Panc1 (cell line): Measurements from ENCODE around the gene SIK2. TPM values are rescaled to one million over a fixed set of nuclear protein-coding genes. Genes with fewer than 3 reads are reported as not detected.

Experiments
- ATAC-seq: fragments of 200-7000 bp; cut with Tn5 transposase; 2 replicates; pipeline ENCODE4 v1.9.1; 2020; ENCODE audit warnings: mild to moderate bottlenecking, moderate library complexity
- BruUV-seq: library from RNA; stranded (reverse); fragments of 400-500 nt; replicated peaks from 2 replicates; lab custom pipeline; 2021; lab: Mats Ljungman, UMichigan
- CTCF ChIA-PET: fragments of 300-600 bp; sonication (Branson Sonifier 250); formaldehyde crosslinking; loops from one replicate; lab custom pipeline; 2022; ENCODE audit warnings: antibody characterized with exemption; lab: Charles Lee
- POLR2A ChIA-PET: fragments of 300-600 bp; sonication (Branson Sonifier 250); formaldehyde crosslinking; loops from one replicate; lab custom pipeline; 2022; ENCODE audit warnings: antibody characterized with exemption; lab: Charles Lee
- DNase-seq: peaks from one replicate; pipeline ENCODE4 v3.0.0-alpha.2; 2010; ENCODE audit warnings: low read depth, low spot score
- H3K27ac ChIP-seq: 2 replicates; pipeline ENCODE4 v1.5.1; 2011; ENCODE audit warnings: mild to moderate bottlenecking, low read length, inconsistent platforms
- H3K27me3 ChIP-seq: fragments of 200-500 bp; sonication (Bioruptor generic); 2 replicates; pipeline ENCODE4 v1.6.0; 2014; ENCODE audit warnings: low read length, inconsistent platforms; ENCODE audit not compliant: control insufficient read depth, insufficient read depth
- H3K36me3 ChIP-seq: fragments of 200-500 bp; sonication (Bioruptor generic); 2 replicates; pipeline ENCODE4 v1.5.1; 2014; ENCODE audit warnings: inconsistent platforms, mild to moderate bottlenecking, low read length, moderate library complexity; ENCODE audit not compliant: control insufficient read depth, insufficient read depth
- H3K4me1 ChIP-seq: 2 replicates; pipeline ENCODE4 v1.5.1; 2011; ENCODE audit warnings: inconsistent platforms, mild to moderate bottlenecking, low read length, moderate library complexity; ENCODE audit not compliant: control insufficient read depth, insufficient read depth
- H3K4me3 ChIP-seq, 2 experiments: 2 replicates each; pipeline ENCODE4 v1.5.1; 2011 to 2012; ENCODE audit warnings: low read depth in 2 of 2, low read length in 2 of 2, mild to moderate bottlenecking in 2 of 2, inconsistent platforms in 1 of 2, moderate library complexity in 1 of 2
- H3K9me3 ChIP-seq: fragments of 200-500 bp; sonication (Bioruptor generic); 2 replicates; pipeline ENCODE4 v1.5.1; 2014; ENCODE audit warnings: low read depth, mild to moderate bottlenecking, inconsistent platforms, low read length, moderate library complexity; ENCODE audit not compliant: control insufficient read depth, insufficient read depth
- CTCF ChIP-seq: fragments of 450-650 bp; IDR thresholded peaks from 2 replicates; pipeline ENCODE4 v1.5.1; 2017; ENCODE audit warnings: mild to moderate bottlenecking
- POLR2AphosphoS5 ChIP-seq: IDR thresholded peaks from 2 replicates; pipeline ENCODE4 v1.6.1; 2012; ENCODE audit warnings: mild to moderate bottlenecking, low read depth, low read length, moderate library complexity
- REST ChIP-seq, 2 experiments: IDR thresholded peaks; 2 replicates each; pipeline ENCODE4 v1.6.1; 2011 to 2012; ENCODE audit warnings: low read depth in 2 of 2, control low read depth in 1 of 2, low read length in 1 of 2, mild to moderate bottlenecking in 1 of 2, moderate library complexity in 1 of 2; ENCODE audit not compliant: insufficient read depth in 1 of 2
- SIN3A ChIP-seq: IDR thresholded peaks from 2 replicates; pipeline ENCODE4 v1.6.1; 2012; ENCODE audit warnings: low read depth, mild to moderate bottlenecking, low read length, moderate library complexity, borderline replicate concordance; ENCODE audit not compliant: insufficient read depth
- TCF7L2 ChIP-seq: IDR thresholded peaks from 2 replicates; pipeline ENCODE4 v1.6.1; 2011; ENCODE audit warnings: mild to moderate bottlenecking, low read depth, low read length, inconsistent platforms
- in situ Hi-C: cut with HindIII; loops from 2 replicates; pipeline ENCODE4 v1.10.0; 2016; ENCODE audit warnings: low sequenced_read_pairs, low pct_unique_long_range_greater_than_20kb
- intact Hi-C: fragments of 100-400 bp; cut with micrococcal nuclease; formaldehyde crosslinking; loops from one replicate; pipeline ENCODE4 v1.10.0; 2022; ENCODE audit not compliant: unreplicated experiment
- total RNA-seq: library from RNA; stranded (reverse); gene quantifications from one replicate; pipeline ENCODE4 v1.2.1, GENCODE V29; 2021; ENCODE audit not compliant: unreplicated experiment

The SIK2 gene
- total RNA-seq, 1 experiment from 2014 or later: 17.0 TPM

- in situ Hi-C loops (no loop called here), intact Hi-C loops (loop anchor here (5.0 kb wide), 1 partner anchor 187 kb away; no protein-coding TSS in a partner anchor)
- Histone ChIP-seq H3K4me1 (no peaks in the 10 kb centered on the region), H3K4me3 (no peak overlapping the region), H3K27me3 (no peaks in the 10 kb centered on the region), H3K36me3 (no peaks in the 10 kb centered on the region), H3K27ac (no peak overlapping the region), H3K9me3 (no peaks in the 10 kb centered on the region)
- no peak for DNase-seq
- BruUV-seq: no TSS peak
- no peak for TF ChIP-seq CTCF
- TF ChIP-seq REST (IDR thresholded peaks at IDR 0.05; ENCODE audit: insufficient read depth in 1 of 2, low read depth in 2 of 2, low read length in 1 of 2): no peak
- TF ChIP-seq TCF7L2: no peak
- TF ChIP-seq SIN3A: no peak
- no peak for TF ChIP-seq POLR2AphosphoS5
- ChIA-PET POLR2A (no interaction called here), CTCF (no interaction called here)
- ATAC-seq: no peak
Observed at GRCh38 chr11:111589886-111590499, 12.3 kb upstream of the SIK2 start.

GRCh38 chr11:111591187-111591960 lies 10.9 kb upstream of the SIK2 start:
- no peak for ATAC-seq
- BruUV-seq: no TSS peak

More at GRCh38 chr11:111591187-111591960, 10.9 kb upstream of the SIK2 start:
- POLR2A ChIA-PET: interaction anchor here (0.6 kb wide), 1 partner anchor 9 kb away, joined by 3 read pairs; no protein-coding TSS in a partner anchor
- H3K9me3 ChIP-seq: no peaks in the 10 kb centered on the region
- no peaks in the 10 kb centered on the region for H3K36me3 ChIP-seq
- in situ Hi-C loops: no loop called here
- H3K4me3 ChIP-seq: no peak overlapping the region
- H3K27me3 ChIP-seq: no peaks in the 10 kb centered on the region
- TF ChIP-seq SIN3A: no peak
- TF ChIP-seq TCF7L2: no peak
- intact Hi-C loops: no loop called here
- no peak overlapping the region for H3K27ac ChIP-seq
- CTCF ChIA-PET: interaction anchor here (0.7 kb wide), 1 partner anchor 19 kb away, joined by 4 read pairs; no protein-coding TSS in a partner anchor
- no peaks in the 10 kb centered on the region for H3K4me1 ChIP-seq
- DNase-seq: no peak
